SJCRH30 (cell line): Measurements from ENCODE around the gene SLCO3A1. TPM values are rescaled to one million over a fixed set of nuclear protein-coding genes. Genes with fewer than 3 reads are reported as not detected.

Experiments used
- DNase-seq, 2 experiments: peaks; one replicate each; pipeline ENCODE4 v3.0.0-alpha.2; 2015 to 2020
- H3K27ac ChIP-seq: fragments of 250-450 bp; sonication (Bioruptor Pico); 2 replicates; pipeline ENCODE4 v1.5.1; 2020; ENCODE audit warnings: mild to moderate bottlenecking, moderate library complexity
- H3K27me3 ChIP-seq: fragments of 250-450 bp; sonication (Bioruptor Pico); 2 replicates; pipeline ENCODE4 v1.5.1; 2020; ENCODE audit warnings: mild to moderate bottlenecking, moderate library complexity
- H3K36me3 ChIP-seq: fragments of 250-450 bp; sonication (Bioruptor Pico); 2 replicates; pipeline ENCODE4 v1.5.1; 2020; ENCODE audit warnings: mild to moderate bottlenecking, moderate library complexity
- H3K4me1 ChIP-seq: fragments of 250-450 bp; sonication (Bioruptor Pico); 2 replicates; pipeline ENCODE4 v1.5.1; 2020; ENCODE audit warnings: mild to moderate bottlenecking, moderate library complexity
- H3K4me3 ChIP-seq: fragments of 250-450 bp; sonication (Bioruptor Pico); 2 replicates; pipeline ENCODE4 v1.5.1; 2020; ENCODE audit warnings: mild to moderate bottlenecking, moderate library complexity
- H3K9me3 ChIP-seq: fragments of 250-450 bp; sonication (Bioruptor Pico); replicated peaks from 2 replicates; pipeline ENCODE4 v1.5.1; 2020; ENCODE audit warnings: mild to moderate bottlenecking, moderate library complexity
- total RNA-seq: library from RNA; depleted of rRNA; stranded (reverse); fragments of >200 nt; shearing (Covaris generic); gene quantifications from 2 replicates; pipeline ENCODE4 v1.2.3, GENCODE V29; 2014

Gene SLCO3A1
- total RNA-seq, 1 experiment from 2014 or later, result 4.3 TPM

DNA sequence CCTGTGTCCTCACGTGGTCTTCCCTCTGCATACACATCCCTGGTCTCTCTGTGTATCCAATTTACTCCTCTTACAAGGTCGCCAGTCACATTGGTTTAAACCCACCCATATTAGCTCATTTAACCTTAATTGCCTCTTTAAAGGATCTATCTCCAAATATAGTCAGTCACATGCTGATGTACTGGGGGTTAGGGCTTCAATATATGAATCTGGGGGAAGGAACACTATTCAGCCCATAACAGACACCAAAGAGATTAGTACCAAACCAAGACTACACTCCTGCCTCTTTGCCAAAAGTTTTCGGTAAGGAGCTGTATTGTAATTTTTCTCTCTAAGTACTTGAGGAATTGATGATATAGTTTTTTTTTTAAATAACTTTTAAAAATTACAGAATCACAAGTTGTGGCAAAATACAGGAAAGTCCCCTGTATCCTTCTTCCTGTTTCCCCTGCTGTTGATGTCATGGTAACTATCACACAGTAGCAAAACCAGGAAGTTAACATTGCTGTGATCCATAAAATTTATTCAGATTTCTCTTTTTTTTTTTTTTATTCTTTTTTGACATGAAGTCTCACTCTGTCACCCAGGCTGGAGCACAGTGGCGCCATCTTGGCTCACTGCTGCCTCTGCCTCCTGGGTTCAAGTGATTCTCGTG lies 67.8 kb downstream of the SLCO3A1 start:
- Histone ChIP-seq H3K36me3 (no peaks in the 10 kb centered on the region), H3K4me1 (no peaks in the 10 kb centered on the region), H3K9me3 (no peaks in the 10 kb centered on the region), H3K27me3 (no peaks in the 10 kb centered on the region), H3K27ac (no peak overlapping the region), H3K4me3 (no peak overlapping the region)
- DNase-seq, result no peak

GRCh38 chr15:91921843-91922198 lies 68.3 kb downstream of the SLCO3A1 start:
- Histone ChIP-seq H3K27ac (no peak overlapping the region), H3K4me3 (no peak overlapping the region), H3K36me3 (no peaks in the 10 kb centered on the region), H3K9me3 (no peaks in the 10 kb centered on the region), H3K4me1 (no peaks in the 10 kb centered on the region), H3K27me3 (no peaks in the 10 kb centered on the region)
- DNase-seq, result no peak

- no peaks in the 10 kb centered on the region for H3K27me3 ChIP-seq
- H3K27ac ChIP-seq, result no peak overlapping the region
- no peak for DNase-seq
- H3K36me3 ChIP-seq, result no peaks in the 10 kb centered on the region
- no peak overlapping the region for H3K4me3 ChIP-seq
- no peaks in the 10 kb centered on the region for H3K9me3 ChIP-seq
- H3K4me1 ChIP-seq, result no peaks in the 10 kb centered on the region
These were observed 69.4 kb downstream of the SLCO3A1 start for GRCh38 chr15:91922646-91923547.

GRCh38 chr15:91924183-91924582 lies 70.7 kb downstream of the SLCO3A1 start:
- no peaks in the 10 kb centered on the region for H3K4me1 ChIP-seq
- no peak overlapping the region for H3K27ac ChIP-seq
- H3K4me3 ChIP-seq, result no peak overlapping the region
- no peaks in the 10 kb centered on the region for H3K27me3 ChIP-seq
- DNase-seq, result no peak
- H3K9me3 ChIP-seq, result no peaks in the 10 kb centered on the region
- H3K36me3 ChIP-seq, result no peaks in the 10 kb centered on the region

- Histone ChIP-seq H3K36me3 (no peaks in the 10 kb centered on the region), H3K27me3 (no peaks in the 10 kb centered on the region), H3K4me3 (no peak overlapping the region), H3K27ac (no peak overlapping the region), H3K9me3 (no peaks in the 10 kb centered on the region), H3K4me1 (no peaks in the 10 kb centered on the region)
- no peak for DNase-seq
These were observed 71.5 kb downstream of the SLCO3A1 start for GRCh38 chr15:91924837-91925495.

- Histone ChIP-seq H3K9me3 (no peaks in the 10 kb centered on the region), H3K27me3 (no peaks in the 10 kb centered on the region), H3K27ac (no peak overlapping the region), H3K4me1 (no peaks in the 10 kb centered on the region), H3K36me3 (no peaks in the 10 kb centered on the region), H3K4me3 (no peak overlapping the region)
- DNase-seq, result no peak
These were observed 72.3 kb downstream of the SLCO3A1 start for GRCh38 chr15:91925794-91926193.

GRCh38 chr15:91926908-91927270 lies 73.4 kb downstream of the SLCO3A1 start:
- no peak for DNase-seq
- no peaks in the 10 kb centered on the region for H3K4me1 ChIP-seq
- H3K9me3 ChIP-seq, result no peaks in the 10 kb centered on the region
- no peak overlapping the region for H3K27ac ChIP-seq
- H3K27me3 ChIP-seq, result no peaks in the 10 kb centered on the region
- no peaks in the 10 kb centered on the region for H3K36me3 ChIP-seq
- H3K4me3 ChIP-seq, result no peak overlapping the region

- Histone ChIP-seq H3K27me3 (no peaks in the 10 kb centered on the region), H3K9me3 (no peaks in the 10 kb centered on the region), H3K27ac (no peak overlapping the region), H3K4me1 (no peaks in the 10 kb centered on the region), H3K4me3 (no peak overlapping the region), H3K36me3 (no peaks in the 10 kb centered on the region)
- DNase-seq, result no peak
These were observed 74.1 kb downstream of the SLCO3A1 start for GRCh38 chr15:91927585-91927984.

- Histone ChIP-seq H3K4me1 (no peaks in the 10 kb centered on the region), H3K36me3 (no peaks in the 10 kb centered on the region), H3K27ac (no peak overlapping the region), H3K9me3 (no peaks in the 10 kb centered on the region; the same call in 1 of the 2 replicates), H3K4me3 (no peak overlapping the region), H3K27me3 (no peaks in the 10 kb centered on the region)
- DNase-seq, result no peak
These were observed 75.2 kb downstream of the SLCO3A1 start for GRCh38 chr15:91928675-91929074.

DNA sequence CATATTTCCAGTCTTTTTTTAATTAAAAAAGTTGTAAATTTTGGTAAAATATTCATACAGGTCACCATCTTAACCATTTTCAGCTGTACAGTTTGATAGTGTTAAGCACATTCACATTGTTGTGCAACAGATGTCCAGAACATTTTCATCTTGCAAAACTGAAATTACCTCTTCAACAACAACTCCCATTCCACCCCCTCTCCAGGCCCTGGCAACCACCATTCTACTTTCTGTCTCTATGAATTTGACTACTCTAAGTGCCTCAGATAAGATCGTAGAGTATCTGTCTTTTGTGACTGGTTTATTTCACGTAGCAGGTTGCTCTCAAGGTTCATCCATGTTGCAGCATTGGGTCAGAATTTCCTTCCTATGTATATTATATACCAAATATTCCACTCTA lies 76.0 kb downstream of the SLCO3A1 start:
- H3K9me3 ChIP-seq, result no peaks in the 10 kb centered on the region; the same call in 1 of the 2 replicates
- no peak for DNase-seq
- no peak overlapping the region for H3K27ac ChIP-seq
- H3K27me3 ChIP-seq, result no peaks in the 10 kb centered on the region
- no peak overlapping the region for H3K4me3 ChIP-seq
- H3K4me1 ChIP-seq, result no peaks in the 10 kb centered on the region
- H3K36me3 ChIP-seq, result no peaks in the 10 kb centered on the region

DNA sequence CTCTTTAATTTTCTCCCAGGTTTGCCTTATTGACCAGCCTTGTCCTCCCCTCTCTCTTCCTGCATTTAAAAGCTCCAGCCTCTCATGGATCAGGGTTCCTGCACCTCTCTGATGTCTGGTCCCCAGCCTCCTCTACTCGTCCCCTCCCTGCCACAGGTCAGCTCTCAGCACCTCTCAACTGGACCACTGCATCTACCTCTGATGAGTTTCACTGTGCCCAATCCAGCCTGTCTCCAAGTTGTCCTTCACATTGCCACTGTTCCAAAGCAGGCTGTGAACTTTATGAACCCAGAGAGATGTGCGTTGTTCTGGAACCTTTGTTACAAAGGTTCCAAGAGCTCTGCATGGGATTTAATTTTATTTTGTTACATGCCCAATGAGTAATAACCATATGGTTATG lies 76.6 kb downstream of the SLCO3A1 start:
- Histone ChIP-seq H3K4me1 (no peaks in the 10 kb centered on the region), H3K9me3 (no peaks in the 10 kb centered on the region; the same call in 1 of the 2 replicates), H3K4me3 (no peak overlapping the region), H3K27ac (no peak overlapping the region), H3K27me3 (no peaks in the 10 kb centered on the region), H3K36me3 (no peaks in the 10 kb centered on the region)
- no peak for DNase-seq

- H3K27ac ChIP-seq, result no peak overlapping the region
- DNase-seq, result no peak
These were observed 82.8 kb downstream of the SLCO3A1 start for GRCh38 chr15:91936182-91936775.

GRCh38 chr15:91936927-91937326 lies 83.4 kb downstream of the SLCO3A1 start:
- no peak overlapping the region for H3K27ac ChIP-seq
- H3K36me3 ChIP-seq, result no peaks in the 10 kb centered on the region
- no peaks in the 10 kb centered on the region; the same call in 1 of the 2 replicates for H3K9me3 ChIP-seq
- no peaks in the 10 kb centered on the region for H3K4me1 ChIP-seq
- no peak overlapping the region for H3K4me3 ChIP-seq
- DNase-seq, result no peak
- H3K27me3 ChIP-seq, result no peaks in the 10 kb centered on the region

More at GRCh38 chr15:91936182-91936775, 82.8 kb downstream of the SLCO3A1 start:
- no peaks in the 10 kb centered on the region for H3K36me3 ChIP-seq
- no peaks in the 10 kb centered on the region for H3K27me3 ChIP-seq
- no peaks in the 10 kb centered on the region; the same call in 1 of the 2 replicates for H3K9me3 ChIP-seq
- no peaks in the 10 kb centered on the region for H3K4me1 ChIP-seq
- H3K4me3 ChIP-seq, result no peak overlapping the region

DNA sequence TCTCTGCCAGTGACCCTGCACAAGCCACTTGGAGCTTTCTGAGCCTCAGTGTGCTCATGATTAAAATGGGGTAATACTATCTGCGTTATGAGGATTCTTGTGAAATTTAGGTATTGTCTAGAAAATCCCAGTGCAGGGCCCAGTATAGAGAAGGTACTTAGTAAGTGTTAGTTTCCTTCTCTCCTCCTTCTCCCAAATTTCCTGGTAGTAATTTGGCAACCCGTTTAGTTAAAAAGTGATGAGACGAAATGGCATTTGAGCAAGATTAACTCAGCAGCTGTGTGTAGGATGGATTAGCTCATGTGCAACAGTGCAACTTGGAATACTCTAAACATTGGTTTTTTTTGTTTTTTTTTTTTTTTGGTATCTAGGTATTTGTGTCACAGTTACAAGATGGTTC lies 84.6 kb downstream of the SLCO3A1 start:
- no peak for DNase-seq
- Histone ChIP-seq H3K36me3 (no peaks in the 10 kb centered on the region), H3K4me1 (no peaks in the 10 kb centered on the region), H3K9me3 (no peaks in the 10 kb centered on the region; the same call in 1 of the 2 replicates), H3K27me3 (no peaks in the 10 kb centered on the region), H3K4me3 (no peak overlapping the region), H3K27ac (no peak overlapping the region)

DNA sequence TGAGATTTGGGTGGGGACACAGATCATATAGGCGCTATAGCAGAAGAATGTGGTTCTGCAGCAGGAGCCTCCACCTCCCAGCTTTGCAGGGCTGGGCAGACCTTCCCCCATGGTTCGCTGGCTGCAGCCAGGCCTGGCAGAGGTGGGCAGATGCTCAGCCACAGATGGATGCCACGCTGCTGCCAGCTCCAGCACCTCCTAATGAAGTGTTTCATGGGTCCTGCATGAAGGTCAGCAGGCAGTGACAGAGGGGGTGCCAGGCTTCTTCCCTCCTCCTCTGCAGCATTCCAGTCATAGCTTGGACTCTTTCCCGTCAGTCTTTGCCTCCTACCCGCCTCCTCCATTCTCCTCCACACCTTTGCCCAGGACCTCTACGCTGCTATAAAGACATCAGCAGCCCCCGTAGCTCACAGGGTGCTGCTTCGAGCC lies 85.9 kb downstream of the SLCO3A1 start:
- H3K4me3 ChIP-seq, result no peak overlapping the region
- no peaks in the 10 kb centered on the region for H3K36me3 ChIP-seq
- no peaks in the 10 kb centered on the region for H3K4me1 ChIP-seq
- H3K27me3 ChIP-seq, result no peaks in the 10 kb centered on the region
- DNase-seq, result no peak
- H3K27ac ChIP-seq, result no peak overlapping the region
- no peaks in the 10 kb centered on the region for H3K9me3 ChIP-seq
